Endometrial microvascular endothelial cells (primary cell): ENCODE results near the gene SLCO2B1. TPM values are rescaled to one million over a fixed set of nuclear protein-coding genes. Genes with fewer than 3 reads are reported as not detected.

Experiments used
- in situ Hi-C: cut with HindIII; loops from 2 replicates; pipeline ENCODE4 v1.10.0; 2017; ENCODE audit warnings: low sequenced_read_pairs, low pct_unique_long_range_greater_than_20kb; ENCODE audit errors: inconsistent ontology term
- total RNA-seq: library from RNA; depleted of rRNA; stranded (reverse); fragments of >200 nt; gene quantifications from one replicate; pipeline ENCODE4 v1.2.3, GENCODE V29; 2015; ENCODE audit errors: inconsistent ontology term

SLCO2B1 gene
- total RNA-seq, 1 donor from 2014 or later, result 0.65 TPM

DNA sequence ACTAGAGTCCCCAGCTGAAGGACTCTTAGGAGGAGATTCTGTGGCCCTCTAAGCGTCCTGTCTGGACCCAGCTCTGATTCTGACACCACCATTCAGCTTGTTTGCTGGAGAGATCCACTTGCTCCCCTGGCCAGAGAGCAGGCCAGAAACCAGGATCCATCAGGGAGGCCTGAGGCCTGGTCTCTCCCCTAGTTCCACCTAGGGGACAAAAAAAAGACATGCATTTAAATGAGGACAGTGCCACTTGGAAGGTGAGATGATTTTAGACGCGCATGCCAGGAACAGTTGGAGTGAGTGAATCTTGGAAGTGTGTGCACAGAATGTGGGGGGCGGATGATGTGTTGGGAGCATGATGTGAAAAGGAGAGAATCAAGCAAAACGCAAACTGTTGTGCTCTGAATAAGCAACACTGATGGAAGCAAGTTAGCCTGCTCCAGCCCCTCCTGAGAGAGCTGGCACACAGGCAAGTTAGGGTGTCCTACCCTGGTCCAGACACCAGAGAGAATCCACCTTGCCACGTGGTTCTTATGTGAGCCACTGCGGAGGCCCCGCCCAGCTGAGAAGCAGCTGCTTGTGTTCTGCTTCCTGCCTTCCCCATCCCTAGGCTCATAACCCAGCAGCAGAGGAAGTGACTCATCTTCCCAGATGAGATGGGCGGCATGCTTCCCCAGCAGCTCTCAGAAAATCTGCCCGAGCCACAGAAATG is 8.0 kb upstream of the SLCO2B1 start:
- in situ Hi-C loops, result no loop called here

GRCh38 chr11:75143420-75143731 is 7.5 kb upstream of the SLCO2B1 start:
- in situ Hi-C loops, result no loop called here

GRCh38 chr11:75144716-75145014 is 6.2 kb upstream of the SLCO2B1 start:
- in situ Hi-C loops, result no loop called here

- in situ Hi-C loops, result no loop called here
Measured at GRCh38 chr11:75145196-75145971, 5.5 kb upstream of the SLCO2B1 start.

DNA sequence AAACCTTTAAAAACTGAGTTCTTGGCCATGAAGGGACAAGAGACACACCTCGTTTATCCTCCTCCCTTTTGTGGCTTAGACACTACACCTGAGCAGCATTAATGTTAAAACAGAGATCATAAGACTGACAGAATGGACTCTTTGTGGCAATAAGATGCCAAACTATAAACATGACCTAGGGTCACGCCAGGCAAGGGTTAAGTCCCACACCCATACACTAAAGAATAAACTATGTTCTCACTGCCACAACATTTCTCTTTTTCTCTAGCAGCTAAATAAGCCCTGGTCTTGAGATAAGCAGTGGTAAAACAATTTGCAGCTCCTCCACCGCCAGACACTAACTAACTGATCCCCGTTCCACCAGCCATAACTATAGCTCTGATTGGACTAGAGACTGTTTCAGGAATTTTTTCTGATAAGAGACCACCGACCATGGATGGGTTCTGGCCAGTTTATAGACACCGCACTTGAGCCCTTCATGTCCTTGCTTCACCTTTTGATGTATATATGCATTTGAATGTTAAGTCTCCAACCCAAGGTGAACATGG is 4.9 kb upstream of the SLCO2B1 start:
- in situ Hi-C loops, result no loop called here

- in situ Hi-C loops, result no loop called here
Measured at GRCh38 chr11:75146711-75147110, 4.2 kb upstream of the SLCO2B1 start.

- in situ Hi-C loops, result no loop called here
Measured at GRCh38 chr11:75147191-75147874, 3.6 kb upstream of the SLCO2B1 start.

DNA sequence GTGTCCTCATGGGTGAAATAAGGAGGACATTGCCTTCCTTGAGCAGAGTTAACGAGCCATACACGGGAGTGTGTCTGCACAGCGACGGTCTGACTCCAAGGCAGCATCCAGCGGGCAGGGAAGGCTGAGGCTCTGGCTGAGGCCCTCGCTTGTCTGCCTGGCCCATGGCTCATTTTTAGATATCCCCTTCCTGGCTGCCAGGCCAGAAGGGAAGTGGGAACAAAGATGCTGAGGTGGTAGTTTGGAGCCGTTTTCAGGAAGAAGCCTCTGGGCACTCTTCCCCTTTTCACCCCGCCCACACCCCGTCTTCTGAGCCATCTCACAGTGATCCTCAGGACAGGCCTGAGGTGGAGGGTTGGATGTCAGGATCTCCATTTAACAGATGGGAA is 3.0 kb upstream of the SLCO2B1 start:
- in situ Hi-C loops, result no loop called here

- in situ Hi-C loops, result no loop called here
Measured at GRCh38 chr11:75148436-75148983, 2.4 kb upstream of the SLCO2B1 start.

DNA sequence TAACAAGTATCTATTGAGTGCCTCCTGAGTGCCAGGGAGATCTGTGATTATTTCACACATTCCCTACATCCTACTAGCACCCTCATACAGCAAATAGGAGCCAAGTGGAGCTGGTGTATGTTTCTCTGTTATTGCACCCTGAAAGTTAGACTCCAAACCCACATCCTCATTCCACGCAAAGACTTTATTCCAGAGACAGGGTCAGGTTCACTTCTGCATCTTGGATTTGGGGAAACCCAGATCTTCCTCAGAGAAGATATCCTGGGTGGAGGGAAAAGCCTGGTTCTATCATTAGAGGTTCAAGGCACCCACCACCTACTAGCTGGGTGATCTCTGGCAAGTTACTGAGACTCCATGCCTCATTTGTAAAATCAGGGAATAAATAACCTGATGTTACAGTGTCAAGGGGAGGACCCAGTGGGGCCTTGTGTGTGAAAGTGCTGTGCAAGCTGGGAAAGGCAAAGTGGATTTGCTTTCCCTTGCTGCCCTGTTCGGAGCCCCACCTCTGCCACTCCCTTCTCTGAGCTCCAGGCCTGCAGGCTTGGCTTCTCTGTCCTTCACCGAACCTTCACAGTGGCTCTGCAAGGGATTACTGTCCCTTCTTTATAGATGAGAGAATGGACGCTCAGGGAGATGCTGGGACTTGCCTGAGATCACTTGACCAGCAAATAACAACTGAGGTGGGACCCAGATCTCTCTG is 991 bp upstream of the SLCO2B1 start:
- in situ Hi-C loops, result no loop called here

- in situ Hi-C loops, result no loop called here
Measured at GRCh38 chr11:75151346-75152047, 590 bp downstream of the SLCO2B1 start.

DNA sequence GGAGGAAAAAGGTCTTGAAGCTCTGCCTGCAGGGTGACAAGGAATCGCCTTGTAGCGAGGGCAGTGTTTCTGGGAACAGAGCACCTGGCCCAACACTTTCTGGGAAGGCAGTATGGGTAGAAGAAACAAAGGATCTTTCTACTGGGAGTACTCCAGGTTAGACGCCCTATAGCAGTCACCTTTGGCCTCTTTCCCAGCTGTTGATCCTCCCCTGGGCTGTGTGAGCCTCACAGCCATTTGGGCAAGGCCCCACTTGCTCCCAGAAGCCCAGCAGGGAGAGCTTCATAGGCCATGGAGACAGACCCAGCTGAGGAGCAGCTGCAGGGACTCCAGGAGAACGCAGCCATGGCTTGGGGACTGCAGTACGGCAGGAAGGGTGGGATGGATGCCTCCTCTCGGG is 1.2 kb downstream of the SLCO2B1 start:
- in situ Hi-C loops, result no loop called here

- in situ Hi-C loops, result no loop called here
Measured at GRCh38 chr11:75152651-75153427, 1.9 kb downstream of the SLCO2B1 start.

DNA sequence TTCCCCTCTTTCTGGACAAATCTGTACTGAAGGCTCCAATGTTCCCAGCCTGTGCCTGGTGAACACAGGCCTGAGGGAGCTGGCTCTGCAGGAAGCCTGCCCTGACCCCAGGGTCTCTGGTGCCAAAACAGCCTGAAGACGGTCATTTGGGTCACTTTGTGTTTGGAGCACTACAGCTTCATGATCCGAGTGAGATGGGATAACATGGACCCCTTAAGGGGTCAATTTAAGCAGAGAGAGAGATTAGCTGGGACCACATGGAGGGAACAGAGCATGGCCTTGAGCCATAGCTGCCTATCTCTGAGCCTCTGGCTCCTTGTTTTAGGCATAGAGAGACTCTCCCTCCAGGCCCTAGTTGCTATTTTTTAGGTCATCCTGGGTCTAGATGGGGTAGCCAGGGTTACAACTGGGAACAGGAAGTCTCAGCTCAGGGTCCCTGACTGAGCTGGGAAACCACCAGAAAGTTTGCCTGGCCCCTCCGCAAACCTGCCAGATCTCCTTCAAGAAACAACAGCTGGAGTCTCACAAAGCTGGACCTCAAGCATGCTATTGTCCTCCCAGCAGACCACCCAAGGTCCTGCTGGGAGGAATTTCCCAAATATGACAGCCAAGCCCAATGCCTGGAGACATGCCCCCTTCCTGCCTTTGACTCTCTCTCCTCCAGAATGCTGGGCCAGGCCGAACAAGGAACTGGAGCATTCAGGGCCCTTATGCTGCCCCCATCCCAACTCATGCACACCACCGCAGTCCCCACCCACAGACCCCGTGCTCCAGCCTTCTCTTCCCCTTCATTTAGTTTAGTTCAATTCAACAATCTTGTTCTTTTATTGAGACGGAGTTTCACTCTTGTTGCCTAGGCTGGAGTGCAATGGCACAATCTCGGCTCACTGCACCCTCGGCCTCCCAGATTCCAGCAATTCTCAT is 4.0 kb downstream of the SLCO2B1 start:
- in situ Hi-C loops, result no loop called here

GRCh38 chr11:75155570-75156422 is 4.9 kb downstream of the SLCO2B1 start:
- in situ Hi-C loops, result no loop called here

DNA sequence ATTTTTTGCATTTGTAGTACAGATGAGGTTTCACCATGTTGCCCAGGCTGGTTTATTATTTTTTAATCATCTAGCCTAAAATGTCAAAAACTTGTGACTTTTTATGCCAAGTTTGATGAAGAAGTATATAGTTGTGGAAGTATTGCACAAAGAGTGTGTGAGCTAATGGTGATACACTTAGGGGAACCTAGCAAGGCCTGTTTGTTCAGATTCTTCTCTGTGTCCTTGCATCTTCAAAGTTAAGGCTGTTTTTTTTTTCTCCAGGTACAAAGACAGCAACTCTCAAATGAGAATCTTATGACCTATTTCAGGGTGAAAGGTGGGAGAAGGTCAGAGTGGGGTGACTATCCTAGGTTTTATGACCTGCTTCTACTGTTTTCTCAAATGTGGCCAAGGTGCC is 7.3 kb downstream of the SLCO2B1 start:
- in situ Hi-C loops, result no loop called here
